CD4-positive, alpha-beta T cell (primary cell): ENCODE measurements around the gene HLA-DPA1. TPM values are rescaled to one million over a fixed set of nuclear protein-coding genes. Genes with fewer than 3 reads are reported as not detected.

Experiments
- ATAC-seq: fragments of 200-7000 bp; cut with Tn5 transposase; one replicate; pipeline ENCODE4 v1.10.0; 2022; ENCODE audit warnings: mild to moderate bottlenecking; ENCODE audit not compliant: poor library complexity
- CTCF ChIA-PET: fragments of 350-600 bp; sonication (Branson Sonifier 250); formaldehyde crosslinking; loops from one replicate; lab custom pipeline; 2021; ENCODE audit warnings: antibody characterized with exemption, inconsistent platforms; lab: Charles Lee
- POLR2A ChIA-PET: fragments of 350-600 bp; sonication (Branson Sonifier 250); formaldehyde crosslinking; loops from one replicate; lab custom pipeline; 2021; ENCODE audit warnings: antibody characterized with exemption, inconsistent platforms; lab: Charles Lee
- DNase-seq, 14 experiments: peaks; one replicate each; pipeline ENCODE4 v3.0.0-alpha.2; 2013 to 2020; ENCODE audit warnings: mixed read lengths in 2 of 14
- H3K27ac ChIP-seq, 2 donors: one replicate each; pipeline versions ENCODE4 v1.5.1 to v1.7.0; 2013; ENCODE audit warnings: low read length in 2 of 2, low read depth in 1 of 2, mild to moderate bottlenecking in 1 of 2
- H3K27me3 ChIP-seq, 2 experiments: 1 replicate in 1 of 2; 2 replicates in 1 of 2; pipeline versions ENCODE4 v1.6.1 to v1.7.0; 2013; ENCODE audit warnings: low read length in 2 of 2, control low read depth in 1 of 2, mild to moderate bottlenecking in 1 of 2, moderate library complexity in 1 of 2; ENCODE audit not compliant: insufficient read depth in 2 of 2, control insufficient read depth in 1 of 2
- H3K36me3 ChIP-seq: one replicate; pipeline ENCODE4 v1.6.1; 2013; ENCODE audit warnings: low read length, control low read depth; ENCODE audit not compliant: insufficient read depth
- H3K4me1 ChIP-seq: one replicate; pipeline ENCODE4 v1.6.1; 2013; ENCODE audit warnings: low read length, control low read depth; ENCODE audit not compliant: insufficient read depth
- H3K4me3 ChIP-seq: one replicate; pipeline ENCODE4 v1.5.1; 2013; ENCODE audit warnings: mild to moderate bottlenecking, low read length, moderate library complexity
- H3K9me3 ChIP-seq, 2 experiments: 1 replicate in 1 of 2; 2 replicates in 1 of 2; pipeline versions ENCODE4 v1.6.1 to v1.7.0; 2013; ENCODE audit warnings: low read length in 2 of 2, mild to moderate bottlenecking in 2 of 2, control low read depth in 1 of 2, moderate library complexity in 1 of 2; ENCODE audit not compliant: control insufficient read depth in 1 of 2, insufficient read depth in 1 of 2
- H3K27ac Mint-ChIP-seq: one replicate; pipeline ENCODE4 v1.8.0; 2020; ENCODE audit warnings: mixed read lengths
- H3K27me3 Mint-ChIP-seq: one replicate; pipeline ENCODE4 v1.8.0; 2021; ENCODE audit warnings: mixed read lengths
- H3K36me3 Mint-ChIP-seq: one replicate; pipeline ENCODE4 v1.8.0; 2021; ENCODE audit warnings: low read depth, mixed read lengths
- H3K4me1 Mint-ChIP-seq: one replicate; pipeline ENCODE4 v1.8.0; 2021; ENCODE audit warnings: low read depth, mixed read lengths
- H3K4me3 Mint-ChIP-seq: one replicate; pipeline ENCODE4 v1.8.0; 2020; ENCODE audit warnings: mild to moderate bottlenecking, mixed read lengths
- H3K9me3 Mint-ChIP-seq: one replicate; pipeline ENCODE4 v1.8.0; 2020; ENCODE audit warnings: mixed read lengths
- intact Hi-C, 2 experiments: fragments of 100-400 bp; cut with DNase I in 1 of 2; cut with micrococcal nuclease in 1 of 2; formaldehyde crosslinking; loops; one replicate each; pipeline versions ENCODE4 v1.15.1 to v1.9.0; 2023 to 2025; cut with DNase I, micrococcal nuclease
- total RNA-seq, 174 experiments: library from RNA in 2 of 174; stranded (reverse) in 2 of 174; gene quantifications; one replicate each; pipeline ENCODE4 v1.2.3 and lab custom pipeline; 2021 to 2026
- TF ChIP-seq, protein P1 (sequence below): fragments of 200-600 bp; IDR thresholded peaks from one replicate; pipeline ENCODE4 v1.8.0; 2022; ENCODE audit warnings: antibody characterized with exemption, mild to moderate bottlenecking

The HLA-DPA1 gene
- total RNA-seq, 2 experiments from 2014 or later = 19.4 to 19.9 TPM

DNA sequence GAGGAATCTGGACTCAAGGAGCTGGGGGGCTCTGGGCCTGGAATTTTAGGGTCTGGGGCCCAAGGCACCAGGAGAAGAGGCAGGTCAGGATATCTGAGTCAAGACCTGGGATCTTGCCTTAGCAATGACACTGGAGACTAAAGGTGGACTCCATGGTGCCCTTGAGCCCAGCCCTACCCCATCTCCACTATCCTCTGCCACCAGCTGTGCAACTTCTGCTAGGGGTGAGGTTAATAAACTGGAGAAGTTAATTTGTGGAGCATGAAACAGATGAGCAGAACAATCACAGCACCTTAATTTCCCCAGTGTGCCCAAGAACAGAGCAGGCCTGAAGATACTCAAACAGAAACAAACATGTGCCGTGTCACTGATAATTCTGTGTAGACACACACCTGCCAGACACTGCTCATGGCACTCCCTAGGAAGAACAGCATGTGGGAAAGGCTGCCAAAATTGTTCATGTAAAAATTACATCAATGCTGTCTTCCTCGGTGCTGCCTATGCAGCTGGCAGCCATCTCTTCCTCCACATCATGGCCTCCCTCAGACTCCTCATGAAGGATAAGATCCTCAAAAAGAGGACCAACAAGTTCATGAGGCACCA is 5.6 kb upstream of the HLA-DPA1 start:
- ATAC-seq = no peak
- no peak for DNase-seq
- Mint-ChIP-seq H3K9me3 (no peaks in the 10 kb centered on the region), H3K27ac (no peak overlapping the region), H3K27me3 (peaks cover 12% of the 10 kb centered on the region), H3K4me1 (peaks cover 37% of the 10 kb centered on the region), H3K36me3 (peaks cover 6% of the 10 kb centered on the region), H3K4me3 (no peak overlapping the region)
- Histone ChIP-seq H3K27me3 (no peaks in the 10 kb centered on the region), H3K4me3 (no peak overlapping the region), H3K4me1 (peaks cover 31% of the 10 kb centered on the region), H3K27ac (no peak overlapping the region), H3K36me3 (no peaks in the 10 kb centered on the region), H3K9me3 (no peaks in the 10 kb centered on the region)
- POLR2A ChIA-PET = no interaction called here
- CTCF ChIA-PET = no interaction called here
- TF ChIP-seq, protein P1, sequence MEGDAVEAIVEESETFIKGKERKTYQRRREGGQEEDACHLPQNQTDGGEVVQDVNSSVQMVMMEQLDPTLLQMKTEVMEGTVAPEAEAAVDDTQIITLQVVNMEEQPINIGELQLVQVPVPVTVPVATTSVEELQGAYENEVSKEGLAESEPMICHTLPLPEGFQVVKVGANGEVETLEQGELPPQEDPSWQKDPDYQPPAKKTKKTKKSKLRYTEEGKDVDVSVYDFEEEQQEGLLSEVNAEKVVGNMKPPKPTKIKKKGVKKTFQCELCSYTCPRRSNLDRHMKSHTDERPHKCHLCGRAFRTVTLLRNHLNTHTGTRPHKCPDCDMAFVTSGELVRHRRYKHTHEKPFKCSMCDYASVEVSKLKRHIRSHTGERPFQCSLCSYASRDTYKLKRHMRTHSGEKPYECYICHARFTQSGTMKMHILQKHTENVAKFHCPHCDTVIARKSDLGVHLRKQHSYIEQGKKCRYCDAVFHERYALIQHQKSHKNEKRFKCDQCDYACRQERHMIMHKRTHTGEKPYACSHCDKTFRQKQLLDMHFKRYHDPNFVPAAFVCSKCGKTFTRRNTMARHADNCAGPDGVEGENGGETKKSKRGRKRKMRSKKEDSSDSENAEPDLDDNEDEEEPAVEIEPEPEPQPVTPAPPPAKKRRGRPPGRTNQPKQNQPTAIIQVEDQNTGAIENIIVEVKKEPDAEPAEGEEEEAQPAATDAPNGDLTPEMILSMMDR = no peak
- intact Hi-C loops = no loop called here

- peaks cover 6% of the 10 kb centered on the region for H3K36me3 Mint-ChIP-seq
- intact Hi-C loops = no loop called here
- ATAC-seq = no peak
- no peak overlapping the region for H3K27ac Mint-ChIP-seq
- Histone ChIP-seq H3K27ac (no peak overlapping the region), H3K4me3 (no peak overlapping the region), H3K4me1 (peaks cover 35% of the 10 kb centered on the region), H3K27me3 (no peaks in the 10 kb centered on the region), H3K36me3 (no peaks in the 10 kb centered on the region), H3K9me3 (no peaks in the 10 kb centered on the region)
- H3K9me3 Mint-ChIP-seq = no peaks in the 10 kb centered on the region
- H3K4me3 Mint-ChIP-seq = no peak overlapping the region
- DNase-seq = no peak
- CTCF ChIA-PET = no interaction called here
- peaks cover 12% of the 10 kb centered on the region for H3K27me3 Mint-ChIP-seq
- peaks cover 41% of the 10 kb centered on the region for H3K4me1 Mint-ChIP-seq
- TF ChIP-seq, protein P1 = no peak
- POLR2A ChIA-PET = no interaction called here
Measured at GRCh38 chr6:33078442-33078841, 5.0 kb upstream of the HLA-DPA1 start.

- no peak for DNase-seq
- peaks cover 40% of the 10 kb centered on the region for H3K4me1 ChIP-seq
- H3K27ac Mint-ChIP-seq = no peak overlapping the region
- no peaks in the 10 kb centered on the region for H3K36me3 ChIP-seq
- TF ChIP-seq, protein P1 = no peak
- peaks cover 44% of the 10 kb centered on the region for H3K4me1 Mint-ChIP-seq
- peaks cover 4% of the 10 kb centered on the region for H3K36me3 Mint-ChIP-seq
- no peaks in the 10 kb centered on the region for H3K9me3 ChIP-seq
- no peaks in the 10 kb centered on the region for H3K9me3 Mint-ChIP-seq
- peaks cover 12% of the 10 kb centered on the region for H3K27me3 Mint-ChIP-seq
- H3K4me3 Mint-ChIP-seq = peak overlapping the region; percentile 69
- intact Hi-C loops = no loop called here
- H3K4me3 ChIP-seq = peak overlapping the region; percentile 21
- no peaks in the 10 kb centered on the region for H3K27me3 ChIP-seq
- ChIA-PET POLR2A (no interaction called here), CTCF (no interaction called here)
- no peak overlapping the region for H3K27ac ChIP-seq
- no peak for ATAC-seq
Measured at GRCh38 chr6:33077908-33078307, 4.5 kb upstream of the HLA-DPA1 start.
